Neural cell (in vitro differentiated cells): Measurements from ENCODE around the gene SLC6A6.

Experiments
- CTCF ChIP-seq: fragments of 450-650 bp; IDR thresholded peaks from 2 replicates; pipeline ENCODE4 v1.5.1; 2014; ENCODE audit warnings: antibody characterized with exemption, mild to moderate bottlenecking, moderate library complexity; ENCODE audit not compliant: poor library complexity, severe bottlenecking
- EZH2 ChIP-seq: fragments of 200-600, 300-800 bp; shearing (Covaris generic), sonication (generic); IDR thresholded peaks from 2 replicates; pipeline ENCODE4 v1.6.1; 2014; ENCODE audit warnings: antibody characterized with exemption, low read length, borderline replicate concordance, mild to moderate bottlenecking; ENCODE audit not compliant: insufficient read depth, poor library complexity, severe bottlenecking
- POLR2AphosphoS5 ChIP-seq: IDR thresholded peaks from 2 replicates; pipeline ENCODE4 v1.6.1; 2012
- RAD21 ChIP-seq: fragments of 450-650 bp; conservative IDR thresholded peaks from 2 replicates; pipeline ENCODE4 v1.6.1; 2014; ENCODE audit warnings: antibody characterized with exemption, mild to moderate bottlenecking, moderate library complexity

- TF ChIP-seq CTCF (no peak), EZH2 (no peak), RAD21 (no peak), POLR2AphosphoS5 (no peak)
Observed at GRCh38 chr3:14371573-14372474, 30.6 kb upstream of the SLC6A6 start.
